Smooth muscle cell (in vitro differentiated cells): ENCODE results near the gene PPP2R2B. TPM values are rescaled to one million over a fixed set of nuclear protein-coding genes. Genes with fewer than 3 reads are reported as not detected.
A peak's percentile ranks its signal among the peaks of the same experiment; 100 is the strongest.
"Not testable (repeated sequence)": the region's sequence is repeated elsewhere in the genome, so short reads cannot be mapped to it uniquely, and the experiment has no call there.

Experiments
- DNase-seq: peaks from one replicate; lab custom pipeline; 2025; ENCODE audit not compliant: unreplicated experiment; lab: John Stamatoyannopoulos, UW
- H2AFZ ChIP-seq: fragments of 200-600 bp; sonication (generic); 2 replicates; pipeline ENCODE4 v1.6.0; 2016; ENCODE audit warnings: antibody characterized with exemption, low read depth, mild to moderate bottlenecking
- H3F3A ChIP-seq: fragments of 200-600 bp; sonication (generic); 2 replicates; pipeline ENCODE4 v1.6.0; 2017; ENCODE audit warnings: antibody characterized with exemption, low read depth
- H3K27ac ChIP-seq: fragments of 200-600 bp; sonication (generic); 2 replicates; pipeline ENCODE4 v1.5.1; 2016; ENCODE audit warnings: low read depth, mild to moderate bottlenecking
- H3K27me3 ChIP-seq: fragments of 200-600 bp; sonication (generic); 2 replicates; pipeline ENCODE4 v1.6.1; 2016; ENCODE audit warnings: low read depth, mild to moderate bottlenecking
- H3K36me3 ChIP-seq: fragments of 200-600 bp; sonication (generic); 2 replicates; pipeline ENCODE4 v1.5.1; 2016; ENCODE audit warnings: low read depth
- H3K4me1 ChIP-seq: fragments of 200-600 bp; sonication (generic); 2 replicates; pipeline ENCODE4 v1.5.1; 2016; ENCODE audit warnings: low read depth
- H3K4me2 ChIP-seq: fragments of 200-600 bp; sonication (generic); 2 replicates; pipeline ENCODE4 v1.6.0; 2016; ENCODE audit warnings: mild to moderate bottlenecking
- H3K4me3 ChIP-seq: fragments of 200-600 bp; sonication (generic); 2 replicates; pipeline ENCODE4 v1.5.1; 2016; ENCODE audit warnings: mild to moderate bottlenecking
- H3K79me2 ChIP-seq: fragments of 200-600 bp; sonication (generic); 2 replicates; pipeline ENCODE4 v1.6.0; 2016; ENCODE audit warnings: low read depth, mild to moderate bottlenecking
- H3K9ac ChIP-seq: fragments of 200-600 bp; sonication (generic); 2 replicates; pipeline ENCODE4 v1.6.0; 2016; ENCODE audit warnings: low read depth
- H3K9me3 ChIP-seq: fragments of 200-600 bp; sonication (generic); replicated peaks from 2 replicates; pipeline ENCODE4 v1.5.1; 2016; ENCODE audit warnings: low read depth
- H4K20me1 ChIP-seq: fragments of 200-600 bp; sonication (generic); 2 replicates; pipeline ENCODE4 v1.6.0; 2016; ENCODE audit warnings: low read depth
- CTCF ChIP-seq: fragments of 200-600 bp; sonication (generic); IDR thresholded peaks from 2 replicates; pipeline ENCODE4 v1.5.1; 2017; ENCODE audit warnings: borderline replicate concordance, mild to moderate bottlenecking, antibody characterized with exemption; ENCODE audit not compliant: insufficient read depth, poor library complexity, severe bottlenecking
- WGBS: methylation state at CpG from one replicate; pipeline ENCODE4 v1.1.7; 2016; ENCODE audit warnings: low lambda C conversion rate; 5-methylcytosine and 5-hydroxymethylcytosine counted together
- polyA plus RNA-seq: library from polyadenylated mRNA; unstranded; fragments of >200 nt; fragmentation: Nextera tagmentation; extraction: Ambion mirVana; gene quantifications from 2 replicates; pipeline ENCODE4 v1.2.1, GENCODE V29; 2016
- total RNA-seq: library from RNA; depleted of rRNA; stranded (reverse); fragments of >200 nt; gene quantifications from 2 replicates; pipeline ENCODE4 v1.2.3, GENCODE V29; 2014

The PPP2R2B gene
- total and polyA plus RNA-seq, 2 experiments from 2014 or later: 0.89 to 2.2 TPM

- H4K20me1 ChIP-seq: no peaks in the 10 kb centered on the region
- no peak overlapping the region for H3K4me3 ChIP-seq
- H3F3A ChIP-seq: no peaks in the 10 kb centered on the region
- no peaks in the 10 kb centered on the region for H3K9me3 ChIP-seq
- WGBS: 96% methylated on average over 4 of the region's 4 CpGs
- DNase-seq: no peak
- no peaks in the 10 kb centered on the region for H3K36me3 ChIP-seq
- H3K27me3 ChIP-seq: no peaks in the 10 kb centered on the region
- H3K79me2 ChIP-seq: no peaks in the 10 kb centered on the region
- no peak overlapping the region for H3K9ac ChIP-seq
- no peak overlapping the region for H3K4me2 ChIP-seq
- H3K4me1 ChIP-seq: peaks cover 7% of the 10 kb centered on the region
- no peak overlapping the region for H2AFZ ChIP-seq
- H3K27ac ChIP-seq: no peak overlapping the region
- no peak for TF ChIP-seq CTCF
Measured at GRCh38 chr5:146562461-146562860, 316.1 kb downstream of the PPP2R2B start.

- DNase-seq: no peak
- Histone ChIP-seq H4K20me1 (no peaks in the 10 kb centered on the region), H3K4me1 (peaks cover 7% of the 10 kb centered on the region), H3K79me2 (no peaks in the 10 kb centered on the region), H3K27me3 (no peaks in the 10 kb centered on the region), H3K27ac (no peak overlapping the region), H3K9ac (no peak overlapping the region), H3F3A (no peaks in the 10 kb centered on the region), H3K36me3 (no peaks in the 10 kb centered on the region), H3K4me2 (no peak overlapping the region), H3K9me3 (no peaks in the 10 kb centered on the region), H2AFZ (no peak overlapping the region), H3K4me3 (no peak overlapping the region)
- no peak for TF ChIP-seq CTCF
- 65% methylated on average over 5 of the region's 5 CpGs for WGBS
Measured at GRCh38 chr5:146561711-146562110, 316.8 kb downstream of the PPP2R2B start.

GRCh38 chr5:146560205-146560812 lies 318.2 kb downstream of the PPP2R2B start:
- DNase-seq: no peak
- H3K79me2 ChIP-seq: no peaks in the 10 kb centered on the region
- H4K20me1 ChIP-seq: no peaks in the 10 kb centered on the region
- TF ChIP-seq CTCF: no peak
- H3K27me3 ChIP-seq: no peaks in the 10 kb centered on the region
- peak overlapping the region; percentile 10 for H3K4me2 ChIP-seq
- H3F3A ChIP-seq: no peaks in the 10 kb centered on the region
- no peaks in the 10 kb centered on the region for H3K9me3 ChIP-seq
- 22% methylated on average over 3 of the region's 3 CpGs for WGBS
- no peaks in the 10 kb centered on the region for H3K36me3 ChIP-seq
- peaks cover 7% of the 10 kb centered on the region for H3K4me1 ChIP-seq
- H3K4me3 ChIP-seq: no peak overlapping the region
- H2AFZ ChIP-seq: peak overlapping the region; percentile 3
- no peak overlapping the region for H3K9ac ChIP-seq
- H3K27ac ChIP-seq: peak overlapping the region; percentile 53

GRCh38 chr5:146556884-146557283 lies 321.7 kb downstream of the PPP2R2B start:
- not testable (repeated sequence) for H3K4me2 ChIP-seq, H3K79me2 ChIP-seq, H2AFZ ChIP-seq, H3K9ac ChIP-seq, H3K4me3 ChIP-seq, H4K20me1 ChIP-seq, H3K27me3 ChIP-seq, H3K27ac ChIP-seq, DNase-seq, H3K4me1 ChIP-seq, H3K36me3 ChIP-seq, H3K9me3 ChIP-seq, H3F3A ChIP-seq
- WGBS: 99% methylated on average over 4 of the region's 4 CpGs
